Ishikawa (cell line): ENCODE data around the gene CREBL2.

Experiments
- CREB1 ChIP-seq: IDR thresholded peaks from 2 replicates; pipeline ENCODE4 v1.6.1; 2012; ENCODE audit warnings: low read depth
- EP300 ChIP-seq: IDR thresholded peaks from 2 replicates; pipeline ENCODE4 v1.6.1; 2012; ENCODE audit warnings: borderline replicate concordance
- FOXM1 ChIP-seq: IDR thresholded peaks from 2 replicates; pipeline ENCODE4 v1.6.1; 2012; ENCODE audit warnings: low read depth, borderline replicate concordance
- MAX ChIP-seq: IDR thresholded peaks from 2 replicates; pipeline ENCODE4 v1.6.1; 2012
- NFIC ChIP-seq: IDR thresholded peaks from 2 replicates; pipeline ENCODE4 v1.6.1; 2012
- RAD21 ChIP-seq: IDR thresholded peaks from 2 replicates; pipeline ENCODE4 v1.6.1; 2012; ENCODE audit warnings: low read depth
- REST ChIP-seq: IDR thresholded peaks from 2 replicates; pipeline ENCODE4 v1.6.1; 2012; ENCODE audit warnings: low read depth, mild to moderate bottlenecking
- TAF1 ChIP-seq: IDR thresholded peaks from 2 replicates; pipeline ENCODE4 v1.6.1; 2012; ENCODE audit warnings: low read depth, mild to moderate bottlenecking
- TCF12 ChIP-seq: IDR thresholded peaks from 2 replicates; pipeline ENCODE4 v1.6.1; 2012; ENCODE audit warnings: low read depth
- TEAD4 ChIP-seq: IDR thresholded peaks from 2 replicates; pipeline ENCODE4 v1.6.1; 2012
- YY1 ChIP-seq: IDR thresholded peaks from 2 replicates; pipeline ENCODE4 v1.6.1; 2012; ENCODE audit warnings: low read depth

GRCh38 chr12:12663644-12664294, 52.1 kb downstream of the CREBL2 start:
- TF ChIP-seq REST (no peak), MAX (no peak), RAD21 (no peak), CREB1 (no peak), YY1 (no peak), TAF1 (no peak), EP300 (no peak), NFIC (no peak), TCF12 (no peak), TEAD4 (no peak), FOXM1 (no peak)
